ENCODE results near the gene ADCY2. TPM values are rescaled to one million over a fixed set of nuclear protein-coding genes. Genes with fewer than 3 reads are reported as not detected.

Gene ADCY2
- total and polyA plus RNA-seq, 2 of the 13 experiments (the other 11 are each of a cell fraction or from before 2014, with no cell fraction given): not detected

- TF ChIP-seq DNMT1 (CRISPR knock-in tag; IDR thresholded peaks at IDR 0.05) (no peak), ZNF644 (CRISPR knock-in tag; IDR thresholded peaks at IDR 0.05; ENCODE audit: low read depth) (no peak), ATAD3A (CRISPR knock-in tag; IDR thresholded peaks at IDR 0.05) (no peak), ZNF276 (CRISPR knock-in tag; IDR thresholded peaks at IDR 0.05; ENCODE audit: low read depth) (no peak), JUNB (CRISPR knock-in tag; IDR thresholded peaks at IDR 0.05; ENCODE audit: borderline replicate concordance) (no peak), ZNF224 (CRISPR knock-in tag; IDR thresholded peaks at IDR 0.05) (no peak), GTF2F1 (IDR thresholded peaks at IDR 0.05; ENCODE audit: low read length) (no peak), ZNF20 (CRISPR knock-in tag; IDR thresholded peaks at IDR 0.05) (no peak), ZNF720 (CRISPR knock-in tag; IDR thresholded peaks at IDR 0.05) (no peak), ZNF839 (CRISPR knock-in tag; IDR thresholded peaks at IDR 0.05; ENCODE audit: borderline replicate concordance) (peak; percentile 76), HNF1B (CRISPR knock-in tag; IDR thresholded peaks at IDR 0.05) (peak; percentile 30; the same call in 1 of the 2 replicates), ZNF550 (CRISPR knock-in tag; IDR thresholded peaks at IDR 0.05; ENCODE audit: borderline replicate concordance) (no peak; the same call in 1 of the 2 replicates), NRL (CRISPR knock-in tag; IDR thresholded peaks at IDR 0.05; ENCODE audit: borderline replicate concordance) (peak; percentile 42; the same call in 1 of the 2 replicates), THAP11 (CRISPR knock-in tag; IDR thresholded peaks at IDR 0.05) (peak; percentile 88)
- TF ChIP-seq, protein P1, sequence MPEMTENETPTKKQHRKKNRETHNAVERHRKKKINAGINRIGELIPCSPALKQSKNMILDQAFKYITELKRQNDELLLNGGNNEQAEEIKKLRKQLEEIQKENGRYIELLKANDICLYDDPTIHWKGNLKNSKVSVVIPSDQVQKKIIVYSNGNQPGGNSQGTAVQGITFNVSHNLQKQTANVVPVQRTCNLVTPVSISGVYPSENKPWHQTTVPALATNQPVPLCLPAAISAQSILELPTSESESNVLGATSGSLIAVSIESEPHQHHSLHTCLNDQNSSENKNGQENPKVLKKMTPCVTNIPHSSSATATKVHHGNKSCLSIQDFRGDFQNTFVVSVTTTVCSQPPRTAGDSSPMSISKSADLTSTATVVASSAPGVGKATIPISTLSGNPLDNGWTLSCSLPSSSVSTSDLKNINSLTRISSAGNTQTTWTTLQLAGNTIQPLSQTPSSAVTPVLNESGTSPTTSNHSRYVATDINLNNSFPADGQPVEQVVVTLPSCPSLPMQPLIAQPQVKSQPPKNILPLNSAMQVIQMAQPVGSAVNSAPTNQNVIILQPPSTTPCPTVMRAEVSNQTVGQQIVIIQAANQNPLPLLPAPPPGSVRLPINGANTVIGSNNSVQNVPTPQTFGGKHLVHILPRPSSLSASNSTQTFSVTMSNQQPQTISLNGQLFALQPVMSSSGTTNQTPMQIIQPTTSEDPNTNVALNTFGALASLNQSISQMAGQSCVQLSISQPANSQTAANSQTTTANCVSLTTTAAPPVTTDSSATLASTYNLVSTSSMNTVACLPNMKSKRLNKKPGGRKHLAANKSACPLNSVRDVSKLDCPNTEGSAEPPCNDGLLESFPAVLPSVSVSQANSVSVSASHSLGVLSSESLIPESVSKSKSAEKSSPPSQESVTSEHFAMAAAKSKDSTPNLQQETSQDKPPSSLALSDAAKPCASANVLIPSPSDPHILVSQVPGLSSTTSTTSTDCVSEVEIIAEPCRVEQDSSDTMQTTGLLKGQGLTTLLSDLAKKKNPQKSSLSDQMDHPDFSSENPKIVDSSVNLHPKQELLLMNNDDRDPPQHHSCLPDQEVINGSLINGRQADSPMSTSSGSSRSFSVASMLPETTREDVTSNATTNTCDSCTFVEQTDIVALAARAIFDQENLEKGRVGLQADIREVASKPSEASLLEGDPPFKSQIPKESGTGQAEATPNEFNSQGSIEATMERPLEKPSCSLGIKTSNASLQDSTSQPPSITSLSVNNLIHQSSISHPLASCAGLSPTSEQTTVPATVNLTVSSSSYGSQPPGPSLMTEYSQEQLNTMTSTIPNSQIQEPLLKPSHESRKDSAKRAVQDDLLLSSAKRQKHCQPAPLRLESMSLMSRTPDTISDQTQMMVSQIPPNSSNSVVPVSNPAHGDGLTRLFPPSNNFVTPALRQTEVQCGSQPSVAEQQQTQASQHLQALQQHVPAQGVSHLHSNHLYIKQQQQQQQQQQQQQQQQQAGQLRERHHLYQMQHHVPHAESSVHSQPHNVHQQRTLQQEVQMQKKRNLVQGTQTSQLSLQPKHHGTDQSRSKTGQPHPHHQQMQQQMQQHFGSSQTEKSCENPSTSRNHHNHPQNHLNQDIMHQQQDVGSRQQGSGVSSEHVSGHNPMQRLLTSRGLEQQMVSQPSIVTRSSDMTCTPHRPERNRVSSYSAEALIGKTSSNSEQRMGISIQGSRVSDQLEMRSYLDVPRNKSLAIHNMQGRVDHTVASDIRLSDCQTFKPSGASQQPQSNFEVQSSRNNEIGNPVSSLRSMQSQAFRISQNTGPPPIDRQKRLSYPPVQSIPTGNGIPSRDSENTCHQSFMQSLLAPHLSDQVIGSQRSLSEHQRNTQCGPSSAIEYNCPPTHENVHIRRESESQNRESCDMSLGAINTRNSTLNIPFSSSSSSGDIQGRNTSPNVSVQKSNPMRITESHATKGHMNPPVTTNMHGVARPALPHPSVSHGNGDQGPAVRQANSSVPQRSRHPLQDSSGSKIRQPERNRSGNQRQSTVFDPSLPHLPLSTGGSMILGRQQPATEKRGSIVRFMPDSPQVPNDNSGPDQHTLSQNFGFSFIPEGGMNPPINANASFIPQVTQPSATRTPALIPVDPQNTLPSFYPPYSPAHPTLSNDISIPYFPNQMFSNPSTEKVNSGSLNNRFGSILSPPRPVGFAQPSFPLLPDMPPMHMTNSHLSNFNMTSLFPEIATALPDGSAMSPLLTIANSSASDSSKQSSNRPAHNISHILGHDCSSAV (CRISPR knock-in tag; IDR thresholded peaks at IDR 0.05; ENCODE audit: borderline replicate concordance): peak; percentile 60; the same call in 1 of the 2 replicates
- TF ChIP-seq, protein P2, sequence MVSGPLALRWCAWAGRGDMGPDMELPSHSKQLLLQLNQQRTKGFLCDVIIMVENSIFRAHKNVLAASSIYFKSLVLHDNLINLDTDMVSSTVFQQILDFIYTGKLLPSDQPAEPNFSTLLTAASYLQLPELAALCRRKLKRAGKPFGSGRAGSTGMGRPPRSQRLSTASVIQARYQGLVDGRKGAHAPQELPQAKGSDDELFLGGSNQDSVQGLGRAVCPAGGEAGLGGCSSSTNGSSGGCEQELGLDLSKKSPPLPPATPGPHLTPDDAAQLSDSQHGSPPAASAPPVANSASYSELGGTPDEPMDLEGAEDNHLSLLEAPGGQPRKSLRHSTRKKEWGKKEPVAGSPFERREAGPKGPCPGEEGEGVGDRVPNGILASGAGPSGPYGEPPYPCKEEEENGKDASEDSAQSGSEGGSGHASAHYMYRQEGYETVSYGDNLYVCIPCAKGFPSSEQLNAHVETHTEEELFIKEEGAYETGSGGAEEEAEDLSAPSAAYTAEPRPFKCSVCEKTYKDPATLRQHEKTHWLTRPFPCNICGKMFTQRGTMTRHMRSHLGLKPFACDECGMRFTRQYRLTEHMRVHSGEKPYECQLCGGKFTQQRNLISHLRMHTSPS (CRISPR knock-in tag; IDR thresholded peaks at IDR 0.05; ENCODE audit: low read depth): no peak
Observed at GRCh38 chr5:7868773-7869473, 473.0 kb downstream of the ADCY2 start, which contains the start of the genes FASTKD3 and MTRR (continued).
